Suprapubic skin (tissue), 3 donors: ENCODE measurements around the gene VIPR1.

ENCODE experiments used
- POLR2AphosphoS5 ChIP-seq, 3 donors: sonication (generic); formaldehyde crosslinking; IDR thresholded peaks; one replicate each; pipeline ENCODE4 v1.6.1; 2017; ENCODE audit warnings: antibody characterized with exemption in 3 of 3
- TF ChIP-seq, protein P1 (sequence below), 2 donors: fragments of 200-600 bp in 1 of 2; fragments of 450-650 bp in 1 of 2; sonication (generic) in 1 of 2; IDR thresholded peaks; one replicate each; pipeline ENCODE4 v1.5.1; 2016 to 2019; ENCODE audit warnings: antibody characterized with exemption in 2 of 2, mild to moderate bottlenecking in 1 of 2, moderate library complexity in 1 of 2

DNA sequence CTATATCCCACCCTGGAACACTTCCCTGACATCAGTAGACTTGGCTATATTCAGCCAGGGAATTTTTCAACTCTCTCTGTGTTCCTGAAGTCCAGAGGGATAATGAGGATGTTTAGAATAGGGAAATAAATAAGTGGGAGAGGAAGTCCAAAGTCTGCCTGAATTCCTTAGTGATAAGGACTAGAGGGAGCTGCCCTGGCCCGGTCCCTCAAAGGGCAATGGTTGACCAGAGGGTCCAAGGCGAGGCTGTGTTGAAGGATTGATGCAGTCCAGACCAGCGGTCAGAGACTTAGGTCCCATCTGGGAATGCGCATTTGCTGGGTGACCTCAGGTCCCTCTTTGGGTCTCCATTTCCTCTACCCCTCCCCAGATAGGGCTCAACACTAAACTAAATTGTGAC is 7.9 kb downstream of the VIPR1 start:
- TF ChIP-seq, protein P1, sequence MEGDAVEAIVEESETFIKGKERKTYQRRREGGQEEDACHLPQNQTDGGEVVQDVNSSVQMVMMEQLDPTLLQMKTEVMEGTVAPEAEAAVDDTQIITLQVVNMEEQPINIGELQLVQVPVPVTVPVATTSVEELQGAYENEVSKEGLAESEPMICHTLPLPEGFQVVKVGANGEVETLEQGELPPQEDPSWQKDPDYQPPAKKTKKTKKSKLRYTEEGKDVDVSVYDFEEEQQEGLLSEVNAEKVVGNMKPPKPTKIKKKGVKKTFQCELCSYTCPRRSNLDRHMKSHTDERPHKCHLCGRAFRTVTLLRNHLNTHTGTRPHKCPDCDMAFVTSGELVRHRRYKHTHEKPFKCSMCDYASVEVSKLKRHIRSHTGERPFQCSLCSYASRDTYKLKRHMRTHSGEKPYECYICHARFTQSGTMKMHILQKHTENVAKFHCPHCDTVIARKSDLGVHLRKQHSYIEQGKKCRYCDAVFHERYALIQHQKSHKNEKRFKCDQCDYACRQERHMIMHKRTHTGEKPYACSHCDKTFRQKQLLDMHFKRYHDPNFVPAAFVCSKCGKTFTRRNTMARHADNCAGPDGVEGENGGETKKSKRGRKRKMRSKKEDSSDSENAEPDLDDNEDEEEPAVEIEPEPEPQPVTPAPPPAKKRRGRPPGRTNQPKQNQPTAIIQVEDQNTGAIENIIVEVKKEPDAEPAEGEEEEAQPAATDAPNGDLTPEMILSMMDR (IDR thresholded peaks at IDR 0.05): no peak
- TF ChIP-seq POLR2AphosphoS5 (IDR thresholded peaks at IDR 0.05): no peak
